Mucosa of descending colon (tissue), 3 donors: ENCODE results near the gene PEMT. TPM values are rescaled to one million over a fixed set of nuclear protein-coding genes. Genes with fewer than 3 reads are reported as not detected.

ENCODE experiments used
- ATAC-seq: fragments of 200-7000 bp; cut with Tn5 transposase; one replicate; pipeline ENCODE4 v1.9.1; 2020; ENCODE audit warnings: mild to moderate bottlenecking, moderate library complexity
- DNase-seq, 3 donors: peaks; one replicate each; pipeline ENCODE4 v3.0.0-alpha.2; 2020
- H3K36me3 ChIP-seq: fragments of 200-600 bp; one replicate; pipeline ENCODE4 v1.8.0; 2021; ENCODE audit warnings: low read depth, mild to moderate bottlenecking
- H3K4me1 ChIP-seq: fragments of 200-600 bp; one replicate; pipeline ENCODE4 v1.8.0; 2021; ENCODE audit warnings: low read depth, mild to moderate bottlenecking
- H3K4me3 ChIP-seq: fragments of 200-600 bp; one replicate; pipeline ENCODE4 v1.8.0; 2021; ENCODE audit warnings: mild to moderate bottlenecking
- H3K9me3 ChIP-seq: fragments of 200-600 bp; one replicate; pipeline ENCODE4 v1.8.0; 2021; ENCODE audit warnings: mild to moderate bottlenecking
- CTCF ChIP-seq: fragments of 200-600 bp; IDR thresholded peaks from one replicate; pipeline ENCODE4 v1.8.0; 2022; ENCODE audit warnings: antibody characterized with exemption, mild to moderate bottlenecking
- intact Hi-C, 2 donors: fragments of 100-400 bp; cut with DNase I in 1 of 2; cut with micrococcal nuclease in 1 of 2; formaldehyde crosslinking; loops; one replicate each; pipeline versions ENCODE4 v1.11.0 to v1.11.1; 2022; cut with DNase I, micrococcal nuclease
- total RNA-seq, 3 donors: library from RNA; stranded (reverse); fragmentation: NEBNext Ultra II Directional in 2 of 3; extraction: Animal tissue kit (Norgen Biotek cat#: 25700) in 2 of 3; gene quantifications; one replicate each; pipeline versions ENCODE4 v1.2.1 to v1.2.4, GENCODE V29; 2021 to 2023
- donor health status: DM: no; HTN: no; CAD: no; lungs with moderate emphysema.
- donor health status: DM: no; HTN: no; CAD: no.
- donor health status: DM: no; HTN: yes; CAD: no.

Gene PEMT
- total RNA-seq, 3 donors from 2014 or later: 15.4 to 18.3 (median 16.1) TPM

GRCh38 chr17:17463821-17464220 lies 127.7 kb downstream of the PEMT start:
- no peaks in the 10 kb centered on the region for H3K9me3 ChIP-seq
- H3K4me3 ChIP-seq: no peak overlapping the region
- TF ChIP-seq CTCF: no peak
- no peaks in the 10 kb centered on the region for H3K36me3 ChIP-seq
- peaks cover 17% of the 10 kb centered on the region for H3K4me1 ChIP-seq
- ATAC-seq (no peak), DNase-seq (no peak)
- intact Hi-C loops: no loop called here

GRCh38 chr17:17462048-17462824 lies 129.3 kb downstream of the PEMT start:
- Histone ChIP-seq H3K4me1 (peaks cover 8% of the 10 kb centered on the region), H3K4me3 (no peak overlapping the region), H3K36me3 (no peaks in the 10 kb centered on the region), H3K9me3 (no peaks in the 10 kb centered on the region)
- DNase-seq (peak in 2 of 3 donors; percentile 31 to 49), ATAC-seq (peak; percentile 80)
- TF ChIP-seq CTCF: no peak
- intact Hi-C loops: no loop called here

GRCh38 chr17:17460038-17460437 lies 131.5 kb downstream of the PEMT start:
- Histone ChIP-seq H3K4me3 (no peak overlapping the region), H3K9me3 (no peaks in the 10 kb centered on the region), H3K36me3 (no peaks in the 10 kb centered on the region), H3K4me1 (peaks cover 6% of the 10 kb centered on the region)
- ATAC-seq: no peak
- no peak for DNase-seq
- no peak for TF ChIP-seq CTCF
- intact Hi-C loops: no loop called here

- ATAC-seq (peak; percentile 89), DNase-seq (peak in 1 of 3 donors; percentile 48)
- peaks cover 6% of the 10 kb centered on the region for H3K4me1 ChIP-seq
- no peak for TF ChIP-seq CTCF
- no peaks in the 10 kb centered on the region for H3K9me3 ChIP-seq
- no peak overlapping the region for H3K4me3 ChIP-seq
- intact Hi-C loops: no loop called here
- H3K36me3 ChIP-seq: no peaks in the 10 kb centered on the region
Observed at GRCh38 chr17:17457680-17458079, 133.8 kb downstream of the PEMT start.

- no peak for ATAC-seq
- no peak for TF ChIP-seq CTCF
- DNase-seq: no peak
- intact Hi-C loops: no loop called here
- Histone ChIP-seq H3K4me3 (no peak overlapping the region), H3K36me3 (no peaks in the 10 kb centered on the region), H3K9me3 (no peaks in the 10 kb centered on the region), H3K4me1 (no peaks in the 10 kb centered on the region)
Observed at GRCh38 chr17:17456251-17456650, 135.3 kb downstream of the PEMT start.

Other genes starting within 250 kb of the PEMT start
- gene MED9, start 114.7 kb downstream of the PEMT start, total RNA-seq: 10 to 100 TPM; 17.9 to 23.1 (median 20.3) TPM
- gene RASD1, start 95.3 kb downstream of the PEMT start, total RNA-seq: 10 to 100 TPM; 10.8 to 27.8 (median 19.2) TPM
- gene RAI1, start 89.8 kb upstream of the PEMT start, total RNA-seq: 10 to 100 TPM; 12.9 to 29.2 (median 17.0) TPM
- gene SREBF1, start 245.3 kb upstream of the PEMT start, total RNA-seq: 100 to 1,000 TPM; 161 to 179 (median 170) TPM